Ecto neural progenitor cell (in vitro differentiated cells): ENCODE data around the gene TMEM43.

ENCODE experiments used
- DNase-seq: peaks from one replicate; pipeline ENCODE4 v3.0.0-alpha.2; 2018; ENCODE audit warnings: low spot score

The TMEM43 gene

GRCh38 chr3:14151471-14152083 lies 26.7 kb downstream of the TMEM43 start:
- DNase-seq: no peak

GRCh38 chr3:14152233-14152962 lies 27.5 kb downstream of the TMEM43 start:
- DNase-seq: no peak

- no peak for DNase-seq
These were observed 28.1 kb downstream of the TMEM43 start for GRCh38 chr3:14152963-14153355.

- no peak for DNase-seq
These were observed 28.8 kb downstream of the TMEM43 start for GRCh38 chr3:14153663-14154062.

DNA sequence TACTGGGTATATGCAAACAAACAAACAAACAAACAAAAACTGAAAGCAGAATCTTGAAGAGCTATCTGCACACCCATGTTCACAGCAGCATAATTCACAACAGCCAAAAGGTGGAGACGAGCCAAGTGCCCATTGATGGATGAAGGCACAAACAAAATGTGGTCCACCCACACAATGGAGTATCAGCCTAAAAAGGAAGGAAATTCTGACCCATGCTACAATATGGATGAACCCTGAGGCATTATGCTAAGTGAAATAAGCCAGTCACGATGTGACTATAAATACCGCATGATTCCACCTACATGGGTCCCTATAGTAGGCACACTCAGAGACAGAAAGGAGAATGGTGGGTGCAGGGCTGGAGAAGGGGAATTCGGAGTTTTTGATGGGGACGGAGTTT lies 29.4 kb downstream of the TMEM43 start:
- no peak for DNase-seq

DNA sequence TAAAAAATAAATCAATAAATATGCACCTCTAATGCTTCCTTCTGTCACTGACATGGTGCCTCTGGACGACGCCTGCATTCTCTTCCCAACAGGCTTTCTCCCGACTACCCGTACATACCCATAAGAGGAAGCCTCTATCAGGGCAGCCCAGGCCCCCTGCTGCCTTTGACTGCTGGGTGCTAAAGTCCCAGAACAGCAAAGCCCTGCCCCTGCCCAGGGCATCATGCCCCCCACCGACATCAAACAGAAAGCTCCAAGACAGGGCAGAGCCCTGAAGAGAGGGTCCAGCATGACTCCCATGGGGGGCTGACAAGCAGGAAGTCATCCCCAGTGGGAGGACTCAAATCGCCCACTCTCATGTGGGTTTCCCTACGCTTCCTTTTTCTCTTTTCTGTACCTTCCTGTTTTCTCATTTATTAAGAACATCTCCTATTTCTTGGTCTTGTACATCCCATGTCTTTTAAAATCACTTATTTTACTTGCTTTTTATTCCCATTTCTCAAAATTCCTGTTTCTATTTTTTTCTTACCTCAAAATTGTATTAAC lies 30.1 kb downstream of the TMEM43 start:
- DNase-seq: no peak

DNA sequence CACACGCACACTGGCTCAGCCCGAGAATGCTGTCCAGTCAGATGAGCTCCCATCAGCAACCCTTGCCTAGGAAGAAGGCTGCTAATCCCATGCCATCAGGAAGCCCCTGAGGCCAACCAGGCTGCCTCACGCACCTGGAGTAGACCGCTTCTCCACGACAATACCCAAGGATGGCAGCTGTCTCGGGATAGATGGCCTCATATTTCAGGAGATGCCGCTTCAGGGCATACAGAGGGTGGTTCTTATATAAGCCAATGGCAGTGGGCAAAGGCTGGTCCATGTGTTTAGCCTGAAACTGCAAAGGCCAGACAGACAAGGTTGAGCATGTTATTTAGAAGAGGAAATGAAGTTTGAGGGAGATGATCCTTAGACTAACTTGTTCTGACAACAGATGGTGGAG lies 31.3 kb downstream of the TMEM43 start:
- DNase-seq: no peak

- no peak for DNase-seq
These were observed 32.1 kb downstream of the TMEM43 start for GRCh38 chr3:14156843-14157561.

DNA sequence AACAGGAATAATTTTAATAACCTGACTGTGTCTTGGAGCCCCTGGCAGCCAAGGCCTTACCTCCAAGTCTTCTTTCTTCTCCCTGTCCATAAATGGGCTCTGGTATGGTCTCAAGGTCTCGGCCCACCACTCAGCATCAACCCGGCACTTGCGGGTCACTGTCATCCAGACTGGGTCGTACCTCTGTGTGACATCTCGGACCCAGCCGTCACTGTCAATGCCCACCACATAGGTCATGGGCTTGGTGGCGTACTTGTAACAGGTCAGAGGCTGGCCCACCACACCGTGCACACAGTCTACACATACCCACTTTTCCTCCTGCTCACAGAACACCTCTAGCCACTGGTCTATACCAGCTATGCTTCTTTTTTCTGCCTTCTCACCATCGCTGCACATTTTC lies 33.1 kb downstream of the TMEM43 start:
- no peak for DNase-seq

DNA sequence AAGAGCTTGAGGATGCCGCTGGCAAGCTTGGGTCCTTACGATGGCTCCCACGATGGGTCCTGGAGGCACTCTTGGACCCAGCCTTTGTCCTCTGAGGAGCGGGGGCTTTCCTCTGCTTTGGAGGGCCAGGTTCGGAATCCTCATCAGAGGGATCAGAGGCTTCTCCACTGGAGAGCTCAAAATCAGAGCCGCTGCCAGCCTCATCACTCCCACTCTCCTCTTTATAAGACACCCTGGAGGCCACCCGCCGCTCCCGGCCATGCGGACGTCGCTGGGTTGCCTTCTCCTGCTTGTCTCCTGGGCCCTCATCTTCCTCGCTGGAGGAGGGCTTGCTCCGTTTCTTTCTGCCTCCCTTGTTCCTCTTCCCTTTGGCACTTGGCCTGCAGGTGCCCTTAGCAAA lies 33.5 kb downstream of the TMEM43 start:
- DNase-seq: no peak

DNA sequence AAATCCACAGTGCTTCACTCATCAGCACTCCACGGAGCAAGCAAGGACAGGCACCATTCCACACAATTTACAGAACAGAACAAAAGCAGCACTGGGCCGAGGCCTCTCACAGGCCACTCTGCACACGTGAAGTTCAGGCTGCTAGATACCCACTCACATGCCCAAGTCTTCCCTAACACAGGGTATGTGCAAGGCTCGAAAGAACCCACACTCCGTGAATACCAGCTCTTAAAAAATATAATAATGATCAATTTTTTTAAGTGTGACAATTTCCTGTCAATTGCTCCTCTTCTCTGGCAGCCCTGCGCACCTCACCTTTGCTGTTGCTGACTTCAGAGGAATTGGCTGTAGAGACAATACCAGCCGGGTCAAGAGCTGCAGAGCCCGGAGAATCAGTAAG lies 34.6 kb downstream of the TMEM43 start:
- no peak for DNase-seq

DNA sequence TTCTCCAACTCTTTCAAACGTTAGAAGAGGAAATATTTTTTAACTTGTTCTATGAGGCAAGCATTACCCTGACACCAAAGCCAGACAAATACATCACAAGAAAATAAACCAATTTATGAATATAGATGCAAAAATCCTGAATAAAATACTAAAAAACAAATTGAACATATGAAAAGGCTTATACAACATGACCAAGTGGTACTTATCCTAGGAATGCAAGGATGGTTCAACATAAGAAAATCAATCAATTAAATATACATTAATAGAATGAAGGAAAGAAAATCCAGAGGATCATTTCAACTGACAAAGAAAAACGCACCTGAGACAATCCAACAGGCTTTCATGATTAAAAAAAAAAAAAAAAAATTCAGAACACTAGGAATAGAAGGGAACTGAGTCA lies 36.4 kb downstream of the TMEM43 start:
- DNase-seq: no peak

DNA sequence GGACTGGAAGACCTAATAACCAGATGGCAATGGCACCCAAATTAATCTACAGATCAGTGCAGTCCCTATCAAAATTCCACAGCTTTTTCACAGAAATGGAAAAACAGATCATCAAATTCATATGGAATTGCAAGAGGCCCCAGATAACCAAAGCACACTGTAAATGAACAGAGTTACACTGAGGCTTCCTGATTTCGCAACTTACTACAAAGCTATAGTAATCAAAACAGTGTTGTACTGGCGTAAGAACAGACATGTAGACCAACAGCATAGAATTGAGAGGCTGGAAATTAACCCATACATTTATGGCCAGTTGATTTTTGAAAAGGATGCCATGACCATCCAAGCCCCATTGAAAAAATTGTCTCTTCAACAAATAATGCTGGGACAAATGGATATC lies 37.3 kb downstream of the TMEM43 start:
- DNase-seq: no peak

GRCh38 chr3:14166877-14167603 lies 42.2 kb downstream of the TMEM43 start:
- DNase-seq: no peak

DNA sequence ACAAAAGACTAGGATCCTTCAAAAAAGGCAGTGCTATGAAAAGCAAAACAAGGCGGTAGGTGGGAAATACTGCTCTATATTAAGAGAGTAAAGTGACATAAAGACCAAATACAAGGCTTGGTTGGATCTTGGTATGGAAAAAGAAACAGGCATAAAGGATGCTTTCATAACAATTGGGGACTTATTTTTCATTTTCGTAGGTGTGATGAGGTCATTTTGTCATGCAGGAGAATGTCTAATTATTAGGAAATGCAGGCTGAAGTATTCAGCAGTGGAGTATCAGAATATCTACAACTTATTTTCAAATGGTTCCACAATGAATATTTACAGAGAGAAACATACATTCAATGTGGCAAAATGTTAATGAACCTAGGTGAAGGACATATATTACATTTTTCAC lies 44.6 kb downstream of the TMEM43 start:
- no peak for DNase-seq

- no peak for DNase-seq
These were observed 45.0 kb downstream of the TMEM43 start for GRCh38 chr3:14169871-14170270.

GRCh38 chr3:14170531-14171159 lies 45.8 kb downstream of the TMEM43 start:
- no peak for DNase-seq

DNA sequence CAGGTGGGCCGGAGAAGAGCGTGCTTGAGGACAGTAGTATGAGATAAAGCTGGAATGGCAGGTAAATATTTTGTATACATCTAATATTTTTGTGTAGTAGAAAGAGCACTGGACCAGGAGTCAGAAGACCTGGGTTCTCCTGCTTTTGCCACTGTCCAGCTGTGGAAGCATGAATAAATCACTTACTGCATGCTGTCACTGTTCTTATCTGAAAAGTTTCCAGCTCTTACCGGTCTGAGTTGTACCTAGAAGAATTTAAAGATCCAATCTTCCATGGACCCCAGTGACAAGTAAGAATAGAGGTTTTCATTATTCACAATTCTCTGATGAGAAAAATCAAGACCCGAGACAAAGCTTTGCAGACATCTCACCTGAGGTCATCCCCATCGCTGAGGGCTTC lies 47.6 kb downstream of the TMEM43 start:
- DNase-seq: no peak

DNA sequence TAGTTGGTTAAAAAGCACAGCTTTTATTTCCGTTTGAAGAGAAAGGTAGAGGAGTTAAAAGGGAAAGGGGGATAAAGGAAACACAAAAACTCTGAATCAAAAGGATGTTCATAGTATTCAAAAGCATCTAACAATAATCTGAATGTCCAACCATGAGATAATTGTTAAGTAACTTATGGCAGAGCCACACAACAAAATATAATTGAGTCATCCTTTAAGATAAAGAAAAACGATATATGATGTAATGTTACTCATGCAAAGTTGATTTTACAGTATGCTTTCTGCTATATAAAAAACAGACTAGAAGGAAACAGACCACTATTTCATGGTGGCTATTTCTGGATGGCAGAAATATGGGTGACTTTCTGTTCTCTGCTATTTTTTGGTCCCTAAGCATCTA lies 49.6 kb downstream of the TMEM43 start:
- DNase-seq: no peak

DNA sequence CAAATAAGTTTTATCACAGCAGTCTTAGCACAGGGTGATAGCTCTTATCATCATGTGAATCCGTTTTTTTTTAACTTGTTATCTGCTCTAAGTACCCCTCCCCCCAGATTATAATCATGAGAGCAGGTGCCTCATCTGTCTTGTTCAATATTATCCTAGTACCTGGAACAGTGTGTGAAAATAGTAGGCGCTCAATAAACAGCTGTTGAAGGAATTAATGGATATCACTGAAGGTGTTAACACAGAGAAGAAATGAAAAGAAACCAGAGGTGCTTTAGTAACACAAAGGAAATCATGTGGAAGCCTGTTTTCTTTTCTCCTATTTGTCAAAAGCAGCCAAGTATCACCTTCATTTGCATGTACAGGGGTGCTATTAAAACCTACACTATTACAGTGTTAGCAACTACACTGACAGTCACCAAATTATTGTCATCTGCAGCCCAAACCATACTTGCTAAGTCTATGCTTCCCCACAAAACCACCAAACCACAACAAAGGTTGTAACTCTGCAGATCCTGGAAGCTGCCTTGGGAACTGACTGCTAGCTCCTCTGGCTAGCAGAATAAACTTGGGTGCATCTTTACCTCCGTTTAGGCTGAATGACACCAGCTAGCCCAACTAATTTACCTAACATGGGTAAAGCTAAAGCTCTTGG lies 50.7 kb downstream of the TMEM43 start:
- no peak for DNase-seq

DNA sequence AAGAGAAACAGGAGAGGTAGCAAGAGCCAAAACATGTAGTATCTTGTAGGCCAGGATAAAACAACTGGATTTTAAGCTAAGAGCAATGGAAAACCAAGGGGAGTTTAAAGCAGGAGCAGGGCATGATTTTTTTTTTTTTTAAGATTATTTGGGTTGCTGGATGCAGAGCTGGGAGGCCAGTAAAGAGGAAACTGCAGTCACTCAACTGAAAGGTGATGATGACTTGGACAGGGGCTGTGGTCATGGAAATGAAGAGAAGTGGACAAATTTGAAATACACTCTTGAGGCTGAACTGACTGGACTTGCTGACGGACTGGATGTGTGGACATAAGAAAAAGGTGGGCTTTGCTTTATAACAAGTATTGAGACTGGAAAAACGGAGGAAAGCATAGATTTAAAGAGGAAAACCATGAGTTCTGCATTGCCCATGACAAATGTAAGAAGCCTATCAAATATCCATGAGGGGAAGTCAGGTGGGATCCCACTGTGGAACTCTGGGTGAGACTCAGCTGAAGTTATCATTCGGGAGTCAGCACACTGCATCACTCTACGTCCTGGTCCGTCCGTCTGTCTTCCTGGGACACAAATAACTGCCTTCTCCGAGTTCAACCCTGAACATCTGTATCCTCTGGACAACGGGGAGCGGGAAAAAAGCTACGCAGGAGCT lies 52.9 kb downstream of the TMEM43 start:
- no peak for DNase-seq
